Activated CD8-positive, alpha-beta memory T cell treated with anti-CD3 and anti-CD28 coated beads, Interleukin-2, amount 50 U/mL, for 4 hours (primary cell): ENCODE results near the gene DNTTIP2.
A peak's percentile ranks its signal among the peaks of the same experiment; 100 is the strongest.
"Not testable (repeated sequence)": the region's sequence is repeated elsewhere in the genome, so short reads cannot be mapped to it uniquely, and the experiment has no call there.

Experiments used
- DNase-seq: peaks from one replicate; pipeline ENCODE4 v3.0.0-alpha.2; 2020

The DNTTIP2 gene

GRCh38 chr1:93878889-93879586, at the start of gene DNTTIP2:
TSS of gene DNTTIP2 (minus strand) at chr1:93879206. CDS start at chr1:93879148, 58 bp downstream.
- peak; percentile 88 for DNase-seq

- DNase-seq: no peak
Measured at GRCh38 chr1:93925206-93925605, 46.2 kb upstream of the DNTTIP2 start.

- no peak for DNase-seq
Measured at GRCh38 chr1:93919780-93920179, 40.8 kb upstream of the DNTTIP2 start.

- DNase-seq: no peak
Measured at GRCh38 chr1:93917302-93917701, 38.3 kb upstream of the DNTTIP2 start.

- DNase-seq: not testable (repeated sequence)
Measured at GRCh38 chr1:93910880-93911279, 31.9 kb upstream of the DNTTIP2 start.

GRCh38 chr1:93910305-93910704, 31.3 kb upstream of the DNTTIP2 start:
- DNase-seq: no peak

- DNase-seq: peak; percentile 96
Measured at GRCh38 chr1:93909146-93910050, 30.4 kb upstream of the DNTTIP2 start, which contains the start of gene GCLM. TSS of gene GCLM (minus strand) at chr1:93909430. CDS start at chr1:93909163, 267 bp downstream.

GRCh38 chr1:93908394-93909145, 29.6 kb upstream of the DNTTIP2 start:
- DNase-seq: peak; percentile 51

GRCh38 chr1:93907718-93908117, 28.7 kb upstream of the DNTTIP2 start:
- DNase-seq: no peak

GRCh38 chr1:93906480-93906879, 27.5 kb upstream of the DNTTIP2 start:
- no peak for DNase-seq

GRCh38 chr1:93905734-93906133, 26.7 kb upstream of the DNTTIP2 start:
- no peak for DNase-seq

- DNase-seq: no peak
Measured at GRCh38 chr1:93905051-93905450, 26.0 kb upstream of the DNTTIP2 start.

GRCh38 chr1:93904228-93904627, 25.2 kb upstream of the DNTTIP2 start:
- no peak for DNase-seq

GRCh38 chr1:93900723-93901504, 21.9 kb upstream of the DNTTIP2 start:
- no peak for DNase-seq

GRCh38 chr1:93899543-93900207, 20.7 kb upstream of the DNTTIP2 start:
- DNase-seq: no peak

- DNase-seq: no peak
Measured at GRCh38 chr1:93888900-93889299, 9.9 kb upstream of the DNTTIP2 start.

- no peak for DNase-seq
Measured at GRCh38 chr1:93882269-93882668, 3.3 kb upstream of the DNTTIP2 start.

GRCh38 chr1:93880731-93881130, 1.7 kb upstream of the DNTTIP2 start:
- DNase-seq: no peak

GRCh38 chr1:93878501-93878888, 511 bp downstream of the DNTTIP2 start:
- peak; percentile 75 for DNase-seq

- no peak for DNase-seq
Measured at GRCh38 chr1:93877529-93877928, 1.5 kb downstream of the DNTTIP2 start.

- DNase-seq: no peak
Measured at GRCh38 chr1:93876244-93876643, 2.8 kb downstream of the DNTTIP2 start.
